Measurements from ENCODE around the gene DHX16.

The DHX16 gene

GRCh38 chr6:30682143-30683117 lies 9.6 kb upstream of the DHX16 start:
- Histone ChIP-seq H3F3A (ENCODE audit: insufficient read depth, low read length) (peaks cover 7% of the 10 kb centered on the region; the same call in 1 of the 2 replicates), H3K4me3 (ENCODE audit: low read depth, low read length, poor library complexity, severe bottlenecking) (peak overlapping the region; percentile 87), H2AFZ (ENCODE audit: low read length) (no peak overlapping the region), H3K27ac (ENCODE audit: low read depth, low read length, poor library complexity, severe bottlenecking) (peak overlapping the region; percentile 95), H3K9me2 (ENCODE audit: low read depth, low read length) (no peaks in the 10 kb centered on the region), H4K20me1 (ENCODE audit: insufficient read depth, low read length) (no peaks in the 10 kb centered on the region), H3K27me3 (ENCODE audit: insufficient read depth, low read length) (no peaks in the 10 kb centered on the region), H3K4me2 (ENCODE audit: low read length) (peak overlapping the region; percentile 75), H3K4me1 (ENCODE audit: insufficient read depth, low read length, severe bottlenecking) (peaks cover 71% of the 10 kb centered on the region), H3K36me3 (ENCODE audit: insufficient read depth, low read length) (peaks cover 18% of the 10 kb centered on the region; the same call in 1 of the 2 replicates), H3K79me2 (ENCODE audit: insufficient read depth, low read length) (peaks cover 38% of the 10 kb centered on the region), H3K9ac (ENCODE audit: low read length) (peak overlapping the region; percentile 95), H3K9me3 (ENCODE audit: low read length) (no peaks in the 10 kb centered on the region)
- TF ChIP-seq EZH2 (IDR thresholded peaks at IDR 0.05; ENCODE audit: borderline replicate concordance, low read length) (no peak), CTCF (IDR thresholded peaks at IDR 0.05; ENCODE audit: low read length) (no peak)

- Histone ChIP-seq H3K9me3 (ENCODE audit: low read length) (no peaks in the 10 kb centered on the region), H2AFZ (ENCODE audit: low read length) (no peak overlapping the region), H3K36me3 (ENCODE audit: insufficient read depth, low read length) (peaks cover 22% of the 10 kb centered on the region), H4K20me1 (ENCODE audit: insufficient read depth, low read length) (no peaks in the 10 kb centered on the region), H3K4me1 (ENCODE audit: insufficient read depth, low read length, severe bottlenecking) (peaks cover 64% of the 10 kb centered on the region), H3K27me3 (ENCODE audit: insufficient read depth, low read length) (no peaks in the 10 kb centered on the region), H3K4me2 (ENCODE audit: low read length) (peak overlapping the region; percentile 75), H3K79me2 (ENCODE audit: insufficient read depth, low read length) (peaks cover 38% of the 10 kb centered on the region), H3K9ac (ENCODE audit: low read length) (peak overlapping the region; percentile 95), H3F3A (ENCODE audit: insufficient read depth, low read length) (peaks cover 7% of the 10 kb centered on the region; the same call in 1 of the 2 replicates), H3K27ac (ENCODE audit: low read depth, low read length, poor library complexity, severe bottlenecking) (peak overlapping the region; percentile 95), H3K9me2 (ENCODE audit: low read depth, low read length) (no peaks in the 10 kb centered on the region), H3K4me3 (ENCODE audit: low read depth, low read length, poor library complexity, severe bottlenecking) (peak overlapping the region; percentile 87)
- no peak for TF ChIP-seq CTCF (IDR thresholded peaks at IDR 0.05; ENCODE audit: low read length)
- no peak for TF ChIP-seq EZH2 (IDR thresholded peaks at IDR 0.05; ENCODE audit: borderline replicate concordance, low read length)
Observed at GRCh38 chr6:30681766-30682142, 8.9 kb upstream of the DHX16 start.

GRCh38 chr6:30679765-30680535 lies 7.1 kb upstream of the DHX16 start:
- Histone ChIP-seq H3K27me3 (ENCODE audit: insufficient read depth, low read length) (no peaks in the 10 kb centered on the region), H3K4me2 (ENCODE audit: low read length) (peak overlapping the region; percentile 91)

More at GRCh38 chr6:30679765-30680535, 7.1 kb upstream of the DHX16 start:
- H3K9me3 ChIP-seq (ENCODE audit: low read length): no peaks in the 10 kb centered on the region
- no peak overlapping the region for H2AFZ ChIP-seq (ENCODE audit: low read length)
- H3K4me3 ChIP-seq (ENCODE audit: low read depth, low read length, poor library complexity, severe bottlenecking): peak overlapping the region; percentile 87
- no peak for TF ChIP-seq CTCF (IDR thresholded peaks at IDR 0.05; ENCODE audit: low read length)
- TF ChIP-seq EZH2 (IDR thresholded peaks at IDR 0.05; ENCODE audit: borderline replicate concordance, low read length): no peak
- peaks cover 10% of the 10 kb centered on the region for H3F3A ChIP-seq (ENCODE audit: insufficient read depth, low read length)
- H3K9ac ChIP-seq (ENCODE audit: low read length): peak overlapping the region; percentile 61
- H3K27ac ChIP-seq (ENCODE audit: low read depth, low read length, poor library complexity, severe bottlenecking): peak overlapping the region; percentile 95
- H3K36me3 ChIP-seq (ENCODE audit: insufficient read depth, low read length): peaks cover 28% of the 10 kb centered on the region
- H4K20me1 ChIP-seq (ENCODE audit: insufficient read depth, low read length): no peaks in the 10 kb centered on the region
- H3K9me2 ChIP-seq (ENCODE audit: low read depth, low read length): no peaks in the 10 kb centered on the region
- H3K4me1 ChIP-seq (ENCODE audit: insufficient read depth, low read length, severe bottlenecking): peaks cover 51% of the 10 kb centered on the region
- peaks cover 31% of the 10 kb centered on the region for H3K79me2 ChIP-seq (ENCODE audit: insufficient read depth, low read length)

Measured in OCI-LY1 (cell line).